DMS114 treated with DMSO at 0.1 percent for 48 hours (cell line): ENCODE data around the gene RPGR.

ENCODE experiments used
- DNase-seq: peaks from one replicate; lab custom pipeline; 2025; ENCODE audit not compliant: unreplicated experiment; lab: John Stamatoyannopoulos, UW

RPGR gene

GRCh38 chrX:38332505-38332904, 5.2 kb upstream of the RPGR start:
- no peak for DNase-seq

- DNase-seq, result no peak
Measured at GRCh38 chrX:38327775-38328081, 419 bp upstream of the RPGR start.

- DNase-seq, result no peak
Measured at GRCh38 chrX:38326086-38326485, 1.2 kb downstream of the RPGR start.

GRCh38 chrX:38320819-38321218, 6.5 kb downstream of the RPGR start:
- no peak for DNase-seq

DNA sequence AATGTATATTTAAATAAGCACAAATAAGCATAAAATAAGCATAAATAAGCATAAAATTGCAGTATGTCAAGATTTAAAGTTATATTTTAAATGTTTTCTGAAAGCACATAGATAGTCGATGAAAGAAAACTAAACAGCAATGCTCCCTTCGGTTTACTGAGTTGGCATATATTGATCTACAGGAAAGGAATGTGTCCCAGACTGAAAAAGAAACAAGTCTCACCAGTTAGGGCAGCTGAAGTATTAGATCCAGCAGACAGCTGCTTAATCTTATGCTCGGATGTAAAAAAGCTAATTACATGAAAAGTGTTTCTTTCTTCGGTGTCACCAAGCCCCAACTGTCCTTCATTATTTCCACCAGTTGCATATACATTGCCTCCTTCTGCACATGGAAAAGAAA, 8.7 kb downstream of the RPGR start:
- DNase-seq, result no peak

GRCh38 chrX:38318196-38318595, 9.1 kb downstream of the RPGR start:
- DNase-seq, result no peak

DNA sequence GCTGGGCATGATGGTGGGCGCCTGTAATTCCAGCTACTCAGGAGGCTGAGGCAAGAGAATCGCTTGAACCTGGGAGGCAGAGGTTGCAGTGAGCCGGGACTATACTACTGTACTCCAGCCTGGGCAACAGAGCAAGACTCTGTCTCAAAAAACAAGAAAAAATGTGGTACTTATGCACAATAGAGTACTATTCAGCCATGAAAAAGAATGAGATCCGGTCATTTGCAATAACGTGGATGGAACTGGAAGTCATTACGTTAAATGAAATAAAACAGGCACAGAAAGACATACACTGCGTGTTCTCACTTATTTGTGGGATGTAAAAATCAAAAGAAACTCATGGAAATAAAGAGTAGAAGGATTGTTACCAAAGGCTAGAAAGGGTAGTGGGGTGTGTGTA, 12.1 kb downstream of the RPGR start:
- no peak for DNase-seq

GRCh38 chrX:38313190-38313589, 14.1 kb downstream of the RPGR start:
- DNase-seq, result no peak

DNA sequence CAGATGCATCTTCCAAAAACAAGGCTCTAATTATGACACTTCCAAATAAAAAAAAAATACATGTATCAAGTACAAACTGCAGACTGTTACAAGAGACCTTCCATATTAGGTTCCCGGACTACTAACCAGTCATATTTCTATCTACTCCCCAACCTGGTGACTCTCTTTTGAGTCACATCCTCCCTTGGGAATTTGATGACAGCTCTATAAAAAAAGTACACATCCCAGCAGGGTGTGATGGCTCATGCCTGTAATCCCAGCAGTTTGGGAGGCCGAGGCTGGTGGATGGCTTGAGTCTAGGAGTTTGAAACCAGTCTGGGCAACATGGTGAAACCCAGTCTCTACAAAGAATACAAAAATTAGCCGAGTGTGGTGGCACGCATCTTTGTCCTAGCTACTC, 14.9 kb downstream of the RPGR start:
- no peak for DNase-seq

DNA sequence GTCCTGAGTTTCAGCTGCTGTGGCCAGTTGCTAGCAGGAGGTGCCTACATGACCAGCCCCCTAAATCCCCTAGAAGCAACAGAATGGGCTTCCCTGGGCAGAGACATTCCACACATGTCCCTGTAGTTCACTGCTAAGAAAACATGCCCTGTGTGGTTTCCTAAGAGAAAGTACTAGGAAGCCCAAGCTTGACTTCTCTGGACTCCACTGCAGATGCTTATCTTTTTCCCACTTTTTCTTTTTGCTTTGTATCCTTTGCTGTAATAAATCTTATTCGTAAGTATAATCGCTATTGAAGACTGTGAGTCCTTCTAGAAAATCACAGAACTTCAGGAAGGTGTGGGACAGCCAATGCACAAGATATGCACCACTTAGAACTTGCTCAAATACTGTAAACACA, 15.6 kb downstream of the RPGR start:
- DNase-seq, result no peak

DNA sequence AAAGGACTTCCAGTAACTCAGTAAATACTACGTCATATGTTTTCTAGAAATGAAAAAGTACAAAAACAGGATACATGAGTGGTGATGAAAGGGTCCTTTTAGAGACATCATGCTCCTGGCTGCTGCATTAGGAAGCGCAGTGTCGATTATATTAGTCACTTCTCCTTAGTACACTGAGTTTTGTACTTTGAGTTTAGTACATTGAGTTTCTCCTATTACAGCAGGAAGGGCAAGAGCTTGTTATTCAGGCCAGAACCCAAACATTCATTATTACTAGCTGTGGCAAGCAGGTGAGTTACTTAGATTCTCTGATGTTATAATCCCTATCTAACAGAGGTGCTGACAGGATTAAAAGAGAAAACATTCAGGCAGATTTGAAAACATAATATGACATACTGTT, 21.3 kb downstream of the RPGR start:
- no peak for DNase-seq

DNA sequence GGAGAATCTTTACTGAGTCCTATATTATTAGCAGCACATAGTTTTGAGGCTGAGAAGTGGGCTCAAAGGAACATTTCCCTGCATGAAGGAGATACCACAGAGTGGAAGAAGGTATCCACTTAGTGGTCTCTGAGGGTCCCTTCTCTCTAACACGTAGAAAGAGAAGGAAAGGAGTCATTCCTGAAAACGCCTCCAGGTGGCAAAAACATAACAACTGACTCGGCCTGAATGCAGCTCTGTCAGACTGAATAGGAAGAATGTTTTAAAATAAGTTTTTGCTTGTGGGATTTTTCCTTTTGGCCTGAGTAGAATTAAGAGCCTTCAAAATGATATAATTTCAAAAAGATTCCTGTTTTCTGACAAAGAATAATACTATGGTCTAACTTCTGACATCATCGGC, 23.3 kb downstream of the RPGR start:
- no peak for DNase-seq

DNA sequence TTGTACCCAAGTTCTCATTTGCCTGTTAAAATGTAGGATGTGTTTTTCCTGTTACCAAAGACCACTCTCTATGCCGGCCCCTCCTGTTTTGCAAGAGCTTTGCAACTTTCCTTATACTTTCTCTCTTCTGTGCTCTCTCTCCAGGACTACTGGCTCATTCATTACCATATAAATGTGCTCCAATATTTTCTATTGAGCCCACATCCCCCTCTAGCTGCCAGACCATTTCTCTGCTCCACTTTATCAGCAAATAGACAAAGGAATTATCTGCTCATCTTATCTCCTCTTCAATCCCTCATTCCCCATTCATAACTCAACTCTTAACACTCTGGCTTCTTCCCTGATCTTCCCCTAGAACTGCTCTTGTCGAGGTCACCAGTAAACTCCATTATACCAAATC, 33.6 kb downstream of the RPGR start:
- no peak for DNase-seq

DNA sequence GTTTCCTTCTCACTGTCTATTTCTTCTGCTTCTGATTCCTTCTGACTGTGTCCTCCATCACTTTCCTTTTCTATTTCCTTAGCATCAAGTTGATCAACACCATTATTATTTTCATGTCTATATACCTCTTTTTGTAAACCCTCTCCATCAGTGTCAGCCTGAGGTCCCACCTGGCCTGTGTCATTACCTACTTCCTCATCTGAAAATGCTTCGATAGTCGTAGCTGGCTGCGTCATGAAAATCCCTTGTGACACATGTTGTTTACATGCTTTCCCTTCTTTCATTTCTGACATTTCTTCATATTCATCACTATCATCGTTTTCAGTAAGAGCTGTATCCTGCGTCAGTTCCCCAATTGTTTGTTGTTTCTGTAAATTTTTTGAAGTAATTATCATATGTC, 39.6 kb downstream of the RPGR start:
- no peak for DNase-seq

DNA sequence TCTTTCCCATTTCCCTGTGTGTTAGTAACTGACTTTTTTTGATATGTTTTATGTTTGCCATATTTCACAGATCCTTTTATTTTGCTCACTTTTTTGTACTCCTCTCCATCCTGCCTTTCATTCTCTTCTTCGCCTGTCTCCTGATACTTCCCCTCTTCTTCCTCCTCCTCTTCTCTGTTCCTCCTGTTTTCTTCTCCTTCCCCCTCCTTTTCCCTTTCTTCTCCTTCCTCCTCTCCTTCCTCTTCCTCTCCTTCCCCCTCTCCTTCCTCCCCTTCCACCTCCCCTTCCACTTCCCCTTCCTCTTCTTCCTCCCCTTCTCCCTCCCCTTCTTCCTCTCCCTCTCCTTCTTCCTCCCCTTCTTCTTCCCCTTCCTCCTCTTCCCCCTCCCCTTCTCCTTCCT, 41.7 kb downstream of the RPGR start:
- no peak for DNase-seq

- no peak for DNase-seq
Measured at GRCh38 chrX:38282049-38282448, 45.3 kb downstream of the RPGR start.

- no peak for DNase-seq
Measured at GRCh38 chrX:38279188-38279587, 48.1 kb downstream of the RPGR start.

DNA sequence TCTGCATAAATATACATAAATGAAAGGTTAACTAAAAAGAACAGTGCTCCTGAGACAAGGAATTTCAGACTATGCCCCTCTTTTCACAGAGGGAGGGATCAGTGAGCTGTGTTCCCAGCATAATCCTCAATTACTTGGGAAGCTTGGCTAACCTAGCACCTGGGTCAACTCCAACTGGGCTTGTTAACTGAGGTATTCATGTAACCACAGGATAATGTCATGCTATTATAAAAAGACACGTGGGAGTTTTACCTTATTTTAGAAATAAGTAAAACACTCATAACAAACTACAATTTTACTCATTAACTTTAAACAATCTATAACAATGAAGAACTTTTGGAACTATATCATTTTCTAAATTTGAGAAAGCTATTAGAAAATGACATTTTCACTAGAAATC, 48.6 kb downstream of the RPGR start:
- no peak for DNase-seq

DNA sequence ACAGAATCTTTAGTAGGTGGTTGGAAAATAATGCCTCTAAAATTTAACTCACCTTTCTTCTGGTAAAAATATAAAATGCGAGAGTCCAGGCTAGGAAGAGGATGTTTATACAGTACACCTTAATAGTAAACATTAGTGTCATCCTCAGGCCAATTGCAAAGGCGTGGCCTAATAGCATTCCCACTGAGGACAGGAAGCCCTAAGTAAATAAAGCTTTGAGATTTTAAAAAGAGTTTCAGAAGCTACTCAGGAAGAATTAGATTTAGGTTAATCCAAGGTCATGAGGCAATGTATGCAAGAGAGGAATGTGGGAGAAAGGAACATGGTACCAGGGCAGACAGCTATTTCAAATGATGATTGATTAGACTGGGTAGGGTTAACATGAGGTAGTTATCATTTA, 49.5 kb downstream of the RPGR start:
- DNase-seq, result no peak

- DNase-seq, result no peak
Measured at GRCh38 chrX:38277136-38277535, 50.2 kb downstream of the RPGR start.

- DNase-seq, result no peak
Measured at GRCh38 chrX:38276089-38276488, 51.2 kb downstream of the RPGR start.

DNA sequence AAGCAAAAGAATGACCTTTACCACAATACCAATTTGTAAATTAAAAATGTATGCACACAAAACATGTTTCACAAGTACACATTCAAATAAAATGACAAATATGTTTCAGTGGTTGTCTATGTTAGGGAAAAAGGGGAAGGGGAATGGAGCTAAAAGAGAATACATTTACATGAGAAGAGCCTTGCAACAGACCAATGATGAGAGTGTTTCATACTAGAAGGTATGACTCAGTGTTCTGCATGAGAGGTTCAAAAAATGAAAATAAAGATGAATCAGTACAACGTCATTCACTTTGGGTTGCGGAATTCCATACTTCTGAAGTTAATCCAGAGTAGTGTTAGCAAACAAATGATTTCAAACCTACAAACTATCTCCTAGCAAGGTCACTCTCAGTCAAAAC, 51.7 kb downstream of the RPGR start:
- DNase-seq, result no peak

- DNase-seq, result no peak
Measured at GRCh38 chrX:38273453-38273852, 53.9 kb downstream of the RPGR start.

DNA sequence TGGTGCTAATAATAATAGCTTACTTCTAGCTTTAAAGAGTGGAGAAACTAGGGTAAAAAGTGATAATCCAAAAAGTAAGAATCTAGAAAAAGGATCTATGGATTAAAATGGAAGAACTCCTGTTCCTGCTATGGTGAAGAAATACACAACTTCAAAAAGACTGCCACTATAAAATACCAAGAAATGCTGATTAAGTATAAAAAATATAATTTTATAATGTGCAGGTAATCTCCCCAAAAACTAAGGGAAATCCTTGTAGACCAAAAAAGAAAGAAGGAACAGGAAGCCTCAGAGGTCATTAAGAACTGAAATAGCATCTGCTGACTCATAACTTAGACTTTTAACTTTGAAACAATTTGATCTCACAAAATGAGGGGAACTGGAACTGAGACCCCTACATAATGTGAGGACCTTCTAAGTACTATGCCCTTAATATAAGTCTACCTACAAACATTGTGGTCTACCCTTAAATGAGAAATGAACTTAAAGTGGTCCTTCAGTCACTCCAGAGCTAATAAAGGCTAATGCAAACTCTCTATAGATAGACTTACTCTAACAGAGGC, 56.1 kb downstream of the RPGR start:
- DNase-seq, result no peak
